Fibroblast of lung (primary cell): ENCODE data around the gene ANO7.

Experiments used
- CTCF ChIP-seq, 2 donors: IDR thresholded peaks in 1 of 2; conservative IDR thresholded peaks in 1 of 2; 1 replicate in 1 of 2; 2 replicates in 1 of 2; pipeline ENCODE4 v1.5.1; 2011 to 2012; ENCODE audit warnings: low read length in 2 of 2, control low read depth in 1 of 2, inconsistent platforms in 1 of 2, low read depth in 1 of 2, mild to moderate bottlenecking in 1 of 2
- EZH2 ChIP-seq: IDR thresholded peaks from 2 replicates; pipeline ENCODE4 v1.5.1; 2012; ENCODE audit warnings: low read length, control low read depth, mild to moderate bottlenecking; ENCODE audit errors: missing control alignments

GRCh38 chr2:241204490-241204889 is 16.0 kb downstream of the ANO7 start:
- TF ChIP-seq CTCF (conservative IDR thresholded peaks at IDR 0.05 in 1 of 2, IDR thresholded peaks at IDR 0.05 in 1 of 2; ENCODE audit: low read depth in 1 of 2, low read length in 2 of 2) (no peak), EZH2 (no peak)
